Neural cell (in vitro differentiated cells): Measurements from ENCODE around the gene DTHD1.

Source experiments
- CTCF ChIP-seq: fragments of 450-650 bp; IDR thresholded peaks from 2 replicates; pipeline ENCODE4 v1.5.1; 2014; ENCODE audit warnings: antibody characterized with exemption, mild to moderate bottlenecking, moderate library complexity; ENCODE audit not compliant: poor library complexity, severe bottlenecking
- TAF1 ChIP-seq: IDR thresholded peaks from 2 replicates; pipeline ENCODE4 v1.6.1; 2012; ENCODE audit warnings: low read depth

DNA sequence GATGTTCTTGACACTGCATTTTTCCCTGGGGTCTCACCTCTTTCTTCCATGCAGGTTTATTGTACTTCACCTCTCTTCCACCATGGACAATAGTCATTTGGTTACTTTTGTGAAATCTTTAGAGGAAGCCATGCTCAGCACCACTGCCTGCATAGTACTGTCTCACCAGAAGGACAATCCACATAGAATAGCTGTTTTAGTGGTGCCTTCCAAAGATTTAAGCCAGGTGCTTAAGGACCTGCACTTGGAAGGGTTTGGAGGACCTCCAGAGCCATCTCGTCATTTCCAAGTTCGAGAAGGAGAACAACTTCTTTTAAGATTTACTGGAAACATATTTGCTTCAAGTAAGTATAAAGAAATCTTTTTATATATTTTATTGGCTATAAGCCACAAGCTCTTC lies 26.7 kb downstream of the DTHD1 start:
- no peak for TF ChIP-seq CTCF
- no peak for TF ChIP-seq TAF1
